Lung microvascular endothelial cell (primary cell): ENCODE results near the gene TTLL1. TPM values are rescaled to one million over a fixed set of nuclear protein-coding genes. Genes with fewer than 3 reads are reported as not detected.
"Not testable (repeated sequence)": the region's sequence is repeated elsewhere in the genome, so short reads cannot be mapped to it uniquely, and the experiment has no call there.

ENCODE experiments used
- DNase-seq, 2 donors: peaks; one replicate each; pipeline versions ENCODE4 v3.0.0 to v3.0.0-alpha.2; 2010; ENCODE audit warnings: low read depth in 2 of 2
- total RNA-seq: library from RNA; depleted of rRNA; stranded (reverse); fragments of >200 nt; gene quantifications from 2 replicates; pipeline ENCODE4 v1.2.1, GENCODE V29; 2014

TTLL1 gene
- total RNA-seq, 1 donor from 2014 or later, result 9.9 TPM

GRCh38 chr22:43110444-43110926, 21.3 kb upstream of the TTLL1 start, which contains the start of gene BIK:
Gene BIK, plus strand, starts transcription at chr22:43110750. Its CDS starts 13,273 bp downstream, at chr22:43124023.
- DNase-seq, result peak; percentile 47 to 74

- no peak for DNase-seq
These were observed 20.8 kb upstream of the TTLL1 start for GRCh38 chr22:43109921-43110443.

- no peak for DNase-seq
These were observed 20.3 kb upstream of the TTLL1 start for GRCh38 chr22:43109511-43109910.

- no peak for DNase-seq
These were observed 17.1 kb upstream of the TTLL1 start for GRCh38 chr22:43106302-43106701.

GRCh38 chr22:43104950-43105349, 15.8 kb upstream of the TTLL1 start:
- DNase-seq, result not testable (repeated sequence)

GRCh38 chr22:43104056-43104625, 14.9 kb upstream of the TTLL1 start:
- DNase-seq, result peak in 1 of 2 donors; percentile 81

- DNase-seq, result peak; percentile 33 to 66
These were observed 12.1 kb upstream of the TTLL1 start for GRCh38 chr22:43101306-43101705.

GRCh38 chr22:43100225-43100624, 11.0 kb upstream of the TTLL1 start:
- DNase-seq, result peak in 1 of 2 donors; percentile 37

GRCh38 chr22:43099095-43099494, 9.9 kb upstream of the TTLL1 start:
- no peak for DNase-seq

- peak in 1 of 2 donors; percentile 53 for DNase-seq
These were observed 9.2 kb upstream of the TTLL1 start for GRCh38 chr22:43098356-43098755.

- no peak for DNase-seq
These were observed 7.2 kb upstream of the TTLL1 start for GRCh38 chr22:43096420-43096819.

- no peak for DNase-seq
These were observed 5.4 kb upstream of the TTLL1 start for GRCh38 chr22:43094551-43094950.

- DNase-seq, result peak in 1 of 2 donors; percentile 60
These were observed 4.9 kb upstream of the TTLL1 start for GRCh38 chr22:43094085-43094484.

GRCh38 chr22:43092085-43092484, 2.9 kb upstream of the TTLL1 start:
- no peak for DNase-seq

- DNase-seq, result peak; percentile 86 to 93
These were observed 1.1 kb upstream of the TTLL1 start for GRCh38 chr22:43090130-43090789.

- no peak for DNase-seq
These were observed 586 bp downstream of the TTLL1 start for GRCh38 chr22:43088627-43088983.

- peak in 1 of 2 donors; percentile 88 for DNase-seq
These were observed 3.3 kb downstream of the TTLL1 start for GRCh38 chr22:43085658-43086606.

- no peak for DNase-seq
These were observed 7.2 kb downstream of the TTLL1 start for GRCh38 chr22:43081968-43082367.

- no peak for DNase-seq
These were observed 8.6 kb downstream of the TTLL1 start for GRCh38 chr22:43080616-43081015.

GRCh38 chr22:43079742-43080141, 9.4 kb downstream of the TTLL1 start:
- DNase-seq, result no peak

- no peak for DNase-seq
These were observed 10.7 kb downstream of the TTLL1 start for GRCh38 chr22:43078522-43078921.
